COR-L47 (cell line): ENCODE results near the gene ZNF566.
"Not testable (repeated sequence)": the region's sequence is repeated elsewhere in the genome, so short reads cannot be mapped to it uniquely, and the experiment has no call there.

Source experiments
- DNase-seq: peaks from one replicate; lab custom pipeline; 2025; lab: John Stamatoyannopoulos, UW

The ZNF566 gene

DNA sequence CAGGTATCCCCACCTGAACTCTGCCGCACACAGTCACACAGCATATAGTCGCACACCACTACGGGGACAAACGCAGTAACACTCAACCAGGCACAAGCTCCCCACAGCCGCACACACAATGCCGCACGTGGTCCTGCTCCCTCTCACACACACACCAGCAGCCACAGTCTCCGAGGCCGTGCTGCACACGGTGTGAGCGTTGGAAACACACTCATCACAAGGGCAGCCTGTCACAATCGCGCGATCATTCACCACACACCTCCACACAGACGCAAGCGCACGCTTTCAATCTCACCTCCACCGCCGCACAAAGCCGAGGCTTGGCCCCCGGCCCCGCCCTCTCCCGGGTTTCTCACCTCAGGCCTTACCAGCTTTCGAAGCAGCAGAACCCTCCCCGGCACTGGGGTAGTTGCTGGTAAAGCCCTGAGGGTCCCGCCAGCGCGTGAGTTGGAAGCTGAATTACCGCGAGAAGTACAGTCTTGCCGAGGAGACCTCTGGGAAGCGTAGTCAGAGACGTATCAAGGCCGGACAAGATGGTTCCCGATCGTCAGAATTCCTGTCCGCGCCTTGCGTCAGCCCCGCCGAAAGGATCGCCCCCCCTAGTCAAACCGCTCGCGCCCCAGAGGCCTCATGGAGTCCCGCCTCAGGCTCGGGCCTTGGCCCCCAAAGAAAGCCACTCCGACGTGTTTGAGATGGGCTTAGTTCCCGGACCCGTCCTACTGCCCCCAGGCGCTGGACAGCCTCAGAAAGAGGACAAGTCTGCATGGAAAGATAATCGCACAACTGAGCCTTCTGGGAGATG lies at the start of gene ZNF566:
Gene ZNF566, minus strand, starts transcription at position 444 of the 802 bp plus-strand sequence. CDS start 13,004 bp downstream, outside the sequence.
- peak; percentile 97 for DNase-seq

GRCh38 chr19:36528921-36529518 lies 39.7 kb upstream of the ZNF566 start:
- no peak for DNase-seq

DNA sequence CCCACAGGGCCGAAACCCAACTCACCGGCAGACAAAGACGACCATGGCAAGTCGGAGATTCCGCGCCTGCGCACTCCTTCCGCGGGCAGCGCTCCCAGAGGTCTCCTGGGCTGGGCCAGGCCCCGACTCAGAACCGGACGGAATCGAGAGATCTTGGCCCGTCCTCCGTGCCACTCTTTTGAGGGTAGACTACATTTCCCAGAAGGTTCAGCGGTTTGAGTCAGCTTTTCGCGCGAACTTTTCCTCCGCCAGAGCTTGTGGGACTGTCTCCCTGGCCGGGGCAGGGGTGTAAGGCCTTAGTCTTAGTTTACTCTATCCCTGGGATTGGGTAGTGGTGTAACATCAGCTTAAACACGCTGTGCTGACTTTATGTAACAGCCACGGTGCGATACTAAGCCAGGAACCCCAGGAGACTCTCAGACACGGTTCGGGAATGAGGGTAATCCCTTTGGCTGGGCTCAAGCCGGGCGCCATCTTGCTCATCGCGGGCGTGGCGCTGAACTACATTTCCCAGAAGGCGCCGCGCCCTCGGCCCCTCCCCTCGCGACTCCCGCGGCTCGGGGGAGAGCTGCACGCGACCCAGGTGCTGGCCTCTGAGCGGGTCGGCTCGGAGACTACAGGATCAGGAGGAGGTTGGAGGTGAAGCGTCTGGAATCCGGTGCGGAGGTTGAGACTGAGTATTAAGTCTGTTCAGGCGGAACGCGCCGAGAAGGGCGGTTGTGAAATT lies 39.0 kb upstream of the ZNF566 start, which contains the start of gene ZNF260:
Gene ZNF260, minus strand, starts transcription at position 78 of the 727 bp plus-strand sequence. CDS start 13,033 bp downstream, outside the sequence.
- peak; percentile 89 for DNase-seq

DNA sequence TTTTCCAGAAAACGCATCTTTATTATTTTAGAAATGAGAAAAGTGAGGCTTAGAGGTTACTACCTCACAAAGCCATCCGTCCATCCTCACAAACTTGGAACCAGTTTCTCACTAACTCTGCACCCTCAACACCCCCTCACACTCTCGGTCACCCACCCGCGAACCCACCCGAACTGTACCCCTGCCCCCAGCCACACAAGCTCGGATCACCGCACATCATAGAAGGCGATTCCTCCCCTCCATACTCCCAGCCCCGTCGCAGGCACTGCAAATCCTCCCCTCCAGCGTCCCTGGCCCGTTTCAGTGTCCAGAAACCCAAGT lies 38.5 kb upstream of the ZNF566 start:
- DNase-seq = no peak

GRCh38 chr19:36527341-36527740 lies 38.0 kb upstream of the ZNF566 start:
- no peak for DNase-seq

DNA sequence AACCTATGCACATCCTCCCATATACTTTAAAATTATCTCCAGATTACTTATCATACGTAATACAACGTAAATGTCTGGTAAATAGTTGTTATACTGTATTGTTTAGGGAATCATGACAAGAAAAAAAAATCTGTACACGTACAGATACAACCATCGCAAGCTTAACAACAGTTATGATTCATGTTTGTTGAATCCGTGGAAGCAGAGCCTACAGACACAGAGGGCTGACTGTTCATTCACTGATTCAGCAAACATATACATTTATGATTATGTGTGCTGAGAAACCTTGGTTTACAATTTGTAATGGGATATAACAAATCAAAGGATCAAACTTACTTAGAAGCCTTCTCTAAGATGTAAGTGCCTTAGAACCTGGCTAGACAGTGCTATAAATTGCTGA lies 37.2 kb upstream of the ZNF566 start:
- DNase-seq = no peak

GRCh38 chr19:36524617-36525016 lies 35.3 kb upstream of the ZNF566 start:
- DNase-seq = no peak

DNA sequence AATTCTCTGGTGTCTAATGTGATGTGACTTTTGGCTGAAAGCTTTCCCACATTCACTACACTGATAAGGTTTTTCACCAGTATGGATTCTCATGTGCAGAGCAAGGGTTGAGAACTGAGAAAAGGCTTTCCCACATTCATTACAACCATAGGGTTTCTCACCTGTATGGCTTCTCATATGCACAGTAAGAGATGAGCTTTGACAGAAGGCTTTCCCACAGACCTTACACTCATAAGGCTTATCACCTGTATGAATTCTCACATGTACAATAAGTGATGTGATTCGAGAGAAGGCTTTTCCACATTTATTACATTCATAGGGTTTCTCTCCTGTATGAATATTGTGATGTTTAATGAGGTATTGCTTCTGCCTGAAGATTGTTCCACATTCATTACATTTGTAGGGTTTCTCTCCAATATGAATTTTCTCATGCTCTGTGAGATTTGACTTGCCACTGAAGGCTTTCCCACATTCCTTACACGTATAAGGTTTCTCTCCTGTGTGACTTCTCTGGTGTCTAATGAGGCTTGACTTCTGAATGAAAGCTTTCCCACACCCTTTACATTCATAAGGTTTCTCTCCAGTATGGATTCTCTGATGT lies 24.8 kb upstream of the ZNF566 start:
- no peak for DNase-seq

GRCh38 chr19:36508325-36508724 lies 19.0 kb upstream of the ZNF566 start:
- no peak for DNase-seq

- DNase-seq = no peak
Measured at GRCh38 chr19:36501973-36502372, 12.6 kb upstream of the ZNF566 start.

DNA sequence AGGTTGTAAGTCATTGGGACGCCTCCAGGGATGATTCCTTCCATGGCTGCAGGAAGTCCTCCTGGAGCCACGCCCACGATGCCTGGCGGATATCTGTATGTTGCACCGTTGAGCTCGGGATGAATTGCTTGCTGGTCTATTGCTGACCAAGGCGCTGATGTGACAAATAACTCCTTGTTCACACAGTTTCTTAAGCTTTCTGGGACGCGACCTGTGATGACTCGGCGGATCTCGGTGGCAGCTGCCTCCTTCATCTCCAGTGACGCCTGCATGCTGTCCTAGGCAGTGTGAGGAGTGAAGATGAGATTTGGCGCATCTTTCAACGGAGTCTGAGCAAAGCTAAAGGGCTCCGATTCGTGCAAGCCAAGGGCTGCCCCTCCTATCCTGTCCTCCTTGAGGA lies 7.6 kb upstream of the ZNF566 start:
- DNase-seq = no peak

DNA sequence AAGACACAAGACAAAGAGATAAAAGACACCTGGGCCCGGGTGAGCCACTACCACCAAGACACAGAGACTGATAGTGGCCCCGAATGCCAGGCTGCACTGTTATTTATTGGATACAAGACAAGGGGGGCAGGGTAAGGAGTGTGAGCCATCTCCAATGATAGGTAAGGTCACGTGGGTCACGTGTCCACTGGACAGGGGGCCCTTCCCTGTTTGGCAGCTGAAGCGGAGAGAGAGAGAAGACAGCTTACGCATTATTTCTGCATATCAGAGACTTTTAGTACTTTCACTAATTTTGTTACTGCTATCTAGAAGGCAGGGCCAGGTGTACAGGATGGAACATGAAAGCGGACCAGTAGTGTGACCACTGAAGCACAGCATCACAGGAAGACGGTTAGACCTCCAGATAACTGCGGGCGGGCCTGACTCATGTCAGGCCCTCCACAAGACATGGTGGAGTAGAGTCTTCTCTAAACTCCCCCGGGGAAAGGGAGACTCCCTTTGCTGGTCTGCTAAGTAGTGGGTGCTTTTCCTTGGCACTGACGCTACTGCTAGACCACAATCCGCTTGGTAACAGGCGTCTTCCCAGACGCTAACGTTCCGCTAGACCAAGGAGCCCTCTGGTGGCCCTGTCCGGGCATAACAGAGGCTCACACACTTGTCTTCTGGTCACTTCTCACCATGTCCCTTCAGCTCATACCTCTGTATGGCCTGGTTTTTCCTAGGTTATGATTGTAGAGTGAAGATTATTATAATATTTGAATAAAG lies 3.5 kb upstream of the ZNF566 start:
- peak; percentile 25 for DNase-seq

- not testable (repeated sequence) for DNase-seq
Measured at GRCh38 chr19:36490846-36491245, 1.5 kb upstream of the ZNF566 start.

DNA sequence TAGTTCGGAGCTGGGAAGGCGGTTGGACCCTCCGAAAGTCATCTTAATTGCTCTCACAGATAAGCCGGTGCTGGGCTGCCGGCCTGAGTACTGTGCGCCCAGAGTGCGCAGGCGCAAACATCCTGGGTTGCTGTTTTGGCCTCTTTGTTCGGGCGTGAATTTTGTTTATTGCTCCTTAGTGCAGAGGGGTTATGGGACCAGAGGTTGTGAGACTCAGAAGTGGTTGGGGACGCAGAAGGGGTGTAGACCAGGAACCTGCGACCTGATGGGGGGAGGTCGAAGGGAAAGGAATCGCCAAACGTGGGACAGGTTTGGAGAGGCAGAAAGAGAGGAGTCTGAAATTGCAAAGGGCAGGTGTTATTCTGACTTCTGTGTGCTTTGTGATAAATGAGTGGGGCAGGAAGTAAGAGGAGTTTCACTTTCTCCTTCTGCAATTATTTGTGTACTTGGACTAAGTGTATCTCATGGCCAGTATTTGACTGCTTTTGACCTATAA lies 607 bp upstream of the ZNF566 start:
- DNase-seq = peak; percentile 92

DNA sequence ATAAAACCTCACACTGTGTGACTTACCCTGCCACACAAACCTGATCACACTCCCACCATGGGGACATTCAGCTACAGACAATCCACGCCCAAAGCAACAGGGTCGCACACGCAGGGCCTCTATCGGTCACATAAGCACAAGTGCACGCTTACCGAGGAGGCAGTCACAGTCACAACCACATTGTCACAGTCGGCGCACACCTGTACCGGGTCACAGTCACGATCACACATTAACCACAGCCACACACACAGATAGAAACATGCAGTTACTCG lies 579 bp downstream of the ZNF566 start:
- peak; percentile 26 for DNase-seq

GRCh38 chr19:36488118-36488845 lies 1.1 kb downstream of the ZNF566 start:
- DNase-seq = no peak

DNA sequence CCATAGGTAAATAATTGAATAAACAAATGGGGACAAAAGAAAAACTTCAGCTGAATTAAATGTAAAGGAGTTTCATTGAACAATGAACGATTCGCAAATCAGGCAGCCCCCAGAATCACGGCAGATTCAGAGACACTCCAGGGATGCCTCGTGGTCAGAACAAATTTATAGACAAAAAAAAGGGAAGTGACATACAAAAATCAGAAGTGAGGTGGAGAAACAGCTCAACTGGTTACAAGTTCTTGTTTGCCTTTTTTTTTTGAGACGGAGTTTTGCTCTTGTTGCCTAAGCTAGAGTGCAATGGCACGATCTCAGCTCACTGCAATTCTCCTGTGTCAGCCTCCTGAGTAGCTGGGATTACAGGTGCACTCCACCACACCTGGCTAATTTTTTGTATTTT lies 5.7 kb downstream of the ZNF566 start:
- DNase-seq = no peak

DNA sequence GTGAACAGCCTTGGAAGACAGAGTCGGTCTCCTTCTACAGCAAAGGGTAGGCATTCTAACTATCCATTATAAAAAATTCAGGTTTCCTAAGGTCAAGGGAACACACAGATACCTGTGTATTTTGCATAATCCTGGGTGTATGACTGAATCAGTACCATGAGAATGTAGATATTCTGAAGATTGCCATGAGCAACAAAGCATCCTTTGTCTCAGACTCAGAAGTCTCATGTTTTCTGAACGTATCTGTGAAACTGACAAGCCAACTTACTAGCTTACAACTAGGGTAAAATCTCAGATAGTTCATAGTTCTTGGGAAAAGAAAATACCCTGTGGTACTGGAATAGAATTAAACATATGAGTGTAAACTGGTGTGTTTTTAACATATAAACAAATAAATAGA lies 6.5 kb downstream of the ZNF566 start:
- DNase-seq = no peak

DNA sequence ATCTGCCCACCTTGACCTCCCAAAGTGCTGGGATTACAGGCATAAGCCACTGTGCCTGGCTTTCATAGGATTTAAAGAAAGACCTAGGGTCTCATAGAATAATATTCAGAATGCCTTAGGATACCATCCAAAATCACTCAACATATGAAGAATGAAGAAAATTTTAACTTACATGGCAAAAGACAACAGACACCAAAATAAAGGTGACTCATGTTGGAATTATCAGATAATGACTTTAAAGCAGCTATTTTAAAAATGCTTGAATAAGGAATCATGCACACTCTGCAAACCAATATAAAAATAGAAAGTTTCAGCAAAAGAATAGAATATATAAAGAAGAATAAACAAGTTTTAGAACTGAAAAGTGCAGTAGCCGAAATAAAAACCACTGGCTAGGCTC lies 29.3 kb downstream of the ZNF566 start:
- no peak for DNase-seq

DNA sequence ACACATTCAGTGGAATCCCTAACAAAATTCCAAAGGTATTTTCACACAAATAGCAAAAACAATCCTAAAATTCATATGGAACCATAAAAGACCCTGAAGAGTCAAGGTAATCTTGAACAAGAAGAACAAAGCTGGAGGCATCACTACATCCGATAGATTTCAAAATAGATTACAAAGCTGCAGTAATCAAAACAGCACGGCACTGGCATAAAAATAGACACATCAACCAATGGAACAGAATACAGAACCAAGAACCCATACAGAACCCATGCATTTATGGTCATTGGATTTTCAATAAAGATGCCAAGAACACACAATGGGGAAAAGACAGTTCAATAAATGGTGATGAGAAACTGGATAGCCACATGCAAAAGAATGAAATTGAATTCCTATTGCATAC lies 32.5 kb downstream of the ZNF566 start:
- no peak for DNase-seq

DNA sequence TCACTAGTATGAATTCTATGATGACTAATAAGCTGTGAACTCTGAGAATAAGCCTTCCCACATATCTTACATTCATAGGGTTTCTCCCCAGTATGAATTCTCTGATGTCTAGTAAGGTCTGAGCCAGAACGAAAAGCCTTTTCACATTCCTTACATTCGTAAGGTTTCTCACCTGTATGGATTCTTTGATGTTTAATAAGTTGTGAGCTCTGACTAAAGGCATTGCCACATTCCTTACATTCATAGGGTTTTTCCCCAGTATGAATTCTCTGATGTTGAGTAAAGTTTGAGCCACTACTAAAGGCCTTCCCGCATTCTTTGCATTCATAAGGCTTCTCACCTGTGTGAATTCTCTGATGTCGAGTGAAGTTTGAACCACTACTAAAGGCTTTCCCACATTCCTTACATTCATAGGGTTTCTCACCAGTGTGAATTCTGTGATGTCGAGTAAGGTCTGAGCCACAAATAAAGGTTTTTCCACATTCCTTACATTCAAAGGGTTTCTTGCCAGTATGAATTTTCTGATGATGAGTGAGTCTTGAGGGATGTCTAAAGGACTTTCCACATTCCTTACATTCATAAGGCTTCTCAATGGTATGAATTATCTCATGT lies 40.2 kb downstream of the ZNF566 start:
- no peak for DNase-seq
